HFF-Myc (cell line): Measurements from ENCODE around the gene CACNG8.
"Not testable (repeated sequence)": the region's sequence is repeated elsewhere in the genome, so short reads cannot be mapped to it uniquely, and the experiment has no call there.

Experiments used
- DNase-seq: peaks from one replicate; pipeline ENCODE4 v3.0.0-alpha.2; 2011; ENCODE audit warnings: low read depth; ENCODE audit errors: extremely low read depth
- H3K4me3 ChIP-seq: replicated peaks from 2 replicates; pipeline ENCODE4 v1.5.1; 2011; ENCODE audit warnings: low read depth, mild to moderate bottlenecking, control low read depth, low read length
- CTCF ChIP-seq: IDR thresholded peaks from 2 replicates; pipeline ENCODE4 v1.5.1; 2012; ENCODE audit warnings: mild to moderate bottlenecking, low read depth, low read length, control low read depth; ENCODE audit errors: missing control alignments

The CACNG8 gene

GRCh38 chr19:54029930-54030490 is 67.3 kb downstream of the CACNG8 start:
- peak; percentile 61 for DNase-seq
- H3K4me3 ChIP-seq = no peak overlapping the region
- TF ChIP-seq CTCF = peak; percentile 72

- H3K4me3 ChIP-seq = peak overlapping the region; percentile 26; the same call in 1 of the 2 replicates
- peak; percentile 63 for TF ChIP-seq CTCF
- no peak for DNase-seq
Measured at GRCh38 chr19:54030895-54031586, 68.3 kb downstream of the CACNG8 start.

GRCh38 chr19:54035215-54036178 is 72.8 kb downstream of the CACNG8 start:
- TF ChIP-seq CTCF = no peak
- DNase-seq = peak; percentile 79
- no peak overlapping the region for H3K4me3 ChIP-seq

- not testable (repeated sequence) for DNase-seq, H3K4me3 ChIP-seq
Measured at GRCh38 chr19:54036542-54036941, 73.8 kb downstream of the CACNG8 start.
